Stimulated activated CD4-positive, alpha-beta T cell treated with anti-CD3 and anti-CD28 coated beads, Interleukin-15, amount 100 ng/mL, for 1 hour (primary cell): ENCODE results near the gene HP1BP3.
"Not testable (repeated sequence)": the region's sequence is repeated elsewhere in the genome, so short reads cannot be mapped to it uniquely, and the experiment has no call there.

Experiments used
- DNase-seq, 2 donors: peaks; one replicate each; pipeline ENCODE4 v3.0.0-alpha.2; 2020; ENCODE audit warnings: low read depth in 1 of 2, low spot score in 1 of 2

HP1BP3 gene

GRCh38 chr1:20787029-20787839, at the start of gene HP1BP3:
HP1BP3 (minus strand) TSS chr1:20787307; CDS start chr1:20780440, 6,867 bp downstream.
- DNase-seq = peak; percentile 78 to 81

GRCh38 chr1:20836230-20836629, 49.1 kb upstream of the HP1BP3 start:
- no peak for DNase-seq

- DNase-seq = no peak
Measured at GRCh38 chr1:20834780-20835179, 47.7 kb upstream of the HP1BP3 start.

GRCh38 chr1:20834192-20834591, 47.1 kb upstream of the HP1BP3 start:
- DNase-seq = no peak

GRCh38 chr1:20830378-20830777, 43.3 kb upstream of the HP1BP3 start:
- no peak for DNase-seq

- no peak for DNase-seq
Measured at GRCh38 chr1:20829946-20830345, 42.8 kb upstream of the HP1BP3 start.

- DNase-seq = no peak
Measured at GRCh38 chr1:20829531-20829930, 42.4 kb upstream of the HP1BP3 start.

- no peak for DNase-seq
Measured at GRCh38 chr1:20823845-20824244, 36.7 kb upstream of the HP1BP3 start.

- no peak for DNase-seq
Measured at GRCh38 chr1:20821466-20821865, 34.4 kb upstream of the HP1BP3 start.

GRCh38 chr1:20819818-20820217, 32.7 kb upstream of the HP1BP3 start:
- DNase-seq = no peak

- no peak for DNase-seq
Measured at GRCh38 chr1:20814534-20814871, 27.4 kb upstream of the HP1BP3 start.

- DNase-seq = no peak
Measured at GRCh38 chr1:20811916-20812315, 24.8 kb upstream of the HP1BP3 start.

GRCh38 chr1:20793236-20793635, 6.1 kb upstream of the HP1BP3 start:
- DNase-seq = no peak

GRCh38 chr1:20792196-20792595, 5.1 kb upstream of the HP1BP3 start:
- no peak for DNase-seq

GRCh38 chr1:20790785-20791184, 3.7 kb upstream of the HP1BP3 start:
- DNase-seq = no peak

- not testable (repeated sequence) for DNase-seq
Measured at GRCh38 chr1:20789598-20789997, 2.5 kb upstream of the HP1BP3 start.

GRCh38 chr1:20787840-20788795, 1.0 kb upstream of the HP1BP3 start:
- no peak for DNase-seq

GRCh38 chr1:20786253-20787028, 666 bp downstream of the HP1BP3 start:
- peak; percentile 94 to 95 for DNase-seq

- DNase-seq = no peak
Measured at GRCh38 chr1:20785907-20786252, 1.2 kb downstream of the HP1BP3 start.

- DNase-seq = no peak
Measured at GRCh38 chr1:20775700-20776099, 11.4 kb downstream of the HP1BP3 start.

- no peak for DNase-seq
Measured at GRCh38 chr1:20771780-20772179, 15.3 kb downstream of the HP1BP3 start.
